ENCODE measurements around the gene C3orf85. TPM values are rescaled to one million over a fixed set of nuclear protein-coding genes. Genes with fewer than 3 reads are reported as not detected.
"Not testable (repeated sequence)": the region's sequence is repeated elsewhere in the genome, so short reads cannot be mapped to it uniquely, and the experiment has no call there.

C3orf85 gene, protein sequence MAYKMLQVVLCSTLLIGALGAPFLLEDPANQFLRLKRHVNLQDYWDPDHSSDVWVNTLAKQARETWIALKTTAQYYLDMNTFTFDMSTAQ
- total RNA-seq: 10 to 100 TPM; 14.3 to 31.9 TPM
- long read RNA-seq, partial matches to known transcripts: 1 of 5 reads
- long read RNA-seq, other reads (novel, unspliced or antisense): 0 of 5 reads

DNA sequence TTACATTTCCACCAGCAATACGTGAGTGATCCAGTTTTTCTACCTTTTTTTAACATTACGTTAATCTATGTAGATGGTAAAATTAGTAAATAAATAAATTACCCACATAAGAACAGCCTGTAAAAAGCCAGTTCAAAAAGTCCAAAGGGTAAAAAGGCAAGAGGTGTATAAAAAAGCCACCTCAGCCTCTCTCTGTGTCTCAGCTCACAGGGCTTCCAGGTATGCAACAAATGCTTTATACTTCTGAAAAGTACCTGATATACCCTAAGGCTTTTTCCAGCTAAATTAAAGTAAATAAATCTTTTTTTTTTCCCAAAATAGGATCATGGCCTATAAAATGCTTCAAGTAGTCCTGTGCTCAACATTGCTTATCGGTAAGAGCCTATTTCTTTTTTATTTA is at the start of gene C3orf85:
Gene C3orf85 (plus strand): TSS at position 197 of the 400 bp plus-strand sequence. CDS start 129 bp downstream, at position 326.
- peak; percentile 73 for ATAC-seq
- DNase-seq: no peak
- intact Hi-C loops (cut with DNase I, micrococcal nuclease): no loop called here

- ATAC-seq: no peak
- intact Hi-C loops (cut with DNase I, micrococcal nuclease): no loop called here
- no peak for DNase-seq
Measured at GRCh38 chr3:109089265-109089664, 47.3 kb upstream of the C3orf85 start.

- ATAC-seq (no peak), DNase-seq (no peak)
- intact Hi-C loops (cut with DNase I, micrococcal nuclease): no loop called here
Measured at GRCh38 chr3:109091846-109092245, 44.7 kb upstream of the C3orf85 start.

DNA sequence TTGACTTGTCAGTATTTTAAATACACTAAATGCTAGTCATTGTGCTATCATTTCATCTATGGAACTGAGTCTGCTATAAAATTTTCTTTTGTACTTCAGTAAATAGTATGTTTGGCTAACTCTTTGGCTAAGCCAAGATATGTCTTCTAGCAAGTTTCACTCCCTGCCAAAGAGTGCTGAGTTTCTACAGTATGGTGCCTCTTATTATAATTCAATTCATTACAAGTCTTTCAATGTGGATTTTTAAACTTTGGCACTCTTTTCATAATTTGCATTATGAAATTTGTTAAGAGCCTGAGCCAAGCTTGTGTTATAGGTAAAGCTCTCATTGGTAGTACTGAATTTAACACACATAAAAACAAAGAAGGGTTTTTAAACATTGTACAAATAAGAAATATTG is 43.0 kb upstream of the C3orf85 start:
- DNase-seq (no peak), ATAC-seq (no peak)
- intact Hi-C loops (cut with DNase I, micrococcal nuclease): no loop called here

DNA sequence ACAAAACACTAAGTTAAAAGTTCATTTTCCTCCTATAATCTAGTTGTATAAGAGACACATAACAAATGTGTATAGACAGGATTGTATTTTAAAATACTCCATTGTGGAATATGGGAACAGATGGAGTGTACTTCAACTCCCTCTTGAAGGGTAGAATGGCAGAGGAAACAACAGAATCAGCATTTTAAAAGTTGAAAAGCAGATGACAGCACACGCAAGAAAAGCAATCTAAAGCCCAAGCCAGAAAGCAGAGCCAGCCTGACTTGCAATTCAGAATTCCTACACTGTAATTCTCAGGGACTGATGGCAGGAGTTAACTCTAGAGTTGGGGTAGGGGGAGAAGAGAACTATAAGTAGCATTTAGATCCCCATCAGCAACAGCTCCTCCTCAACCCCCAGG is 41.4 kb upstream of the C3orf85 start:
- no peak for ATAC-seq
- intact Hi-C loops (cut with DNase I, micrococcal nuclease): no loop called here
- no peak for DNase-seq

- peak in 1 of 2 donors; percentile 28 for DNase-seq
- ATAC-seq: peak; percentile 83
- intact Hi-C loops (cut with DNase I, micrococcal nuclease): no loop called here
Measured at GRCh38 chr3:109098079-109098644, 38.4 kb upstream of the C3orf85 start.

- intact Hi-C loops (cut with DNase I, micrococcal nuclease): no loop called here
- DNase-seq (no peak), ATAC-seq (no peak)
Measured at GRCh38 chr3:109109574-109109973, 26.9 kb upstream of the C3orf85 start.

- ATAC-seq (peak; percentile 77), DNase-seq (no peak)
- intact Hi-C loops (cut with DNase I, micrococcal nuclease): no loop called here
Measured at GRCh38 chr3:109112946-109113760, 23.4 kb upstream of the C3orf85 start.

DNA sequence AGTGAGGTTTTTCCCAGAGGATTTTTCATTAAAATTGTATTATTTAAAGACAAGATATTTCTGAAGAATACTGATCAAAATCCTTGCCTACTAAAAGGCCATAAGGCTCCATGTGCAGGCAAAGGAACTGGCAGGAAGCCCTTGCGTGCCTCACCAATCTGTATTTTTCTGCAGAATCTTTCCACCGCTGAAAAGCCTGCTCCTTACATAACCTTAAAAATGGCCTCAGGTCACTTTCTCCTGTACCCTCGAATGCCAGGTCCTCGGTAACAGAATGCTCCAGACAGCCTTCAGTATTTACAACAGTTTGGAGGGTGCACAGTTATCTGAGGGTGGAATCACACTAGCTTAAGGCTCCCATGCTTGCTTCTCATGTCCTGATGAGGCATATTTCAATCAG is 21.8 kb upstream of the C3orf85 start:
- DNase-seq (no peak), ATAC-seq (no peak)
- intact Hi-C loops (cut with DNase I, micrococcal nuclease): no loop called here

DNA sequence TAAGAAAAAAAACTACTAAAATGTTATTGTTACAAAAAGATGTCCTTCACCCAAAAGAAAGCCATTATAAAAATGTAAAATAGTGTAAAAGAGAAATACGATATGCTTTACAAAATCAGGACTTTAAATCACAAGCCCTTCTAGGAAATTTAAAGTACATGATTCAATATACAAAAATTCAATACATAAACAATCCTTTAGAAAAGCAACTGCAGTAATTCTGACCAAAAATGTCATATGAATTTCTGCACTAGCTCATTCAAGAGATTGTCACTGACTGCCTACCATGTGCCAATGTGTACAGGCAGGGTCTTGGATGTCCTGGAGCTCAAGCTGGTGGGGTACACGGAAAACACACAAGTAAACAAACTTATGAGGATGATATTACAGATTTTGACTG is 21.1 kb upstream of the C3orf85 start:
- intact Hi-C loops (cut with DNase I, micrococcal nuclease): no loop called here
- ATAC-seq: no peak
- no peak for DNase-seq

DNA sequence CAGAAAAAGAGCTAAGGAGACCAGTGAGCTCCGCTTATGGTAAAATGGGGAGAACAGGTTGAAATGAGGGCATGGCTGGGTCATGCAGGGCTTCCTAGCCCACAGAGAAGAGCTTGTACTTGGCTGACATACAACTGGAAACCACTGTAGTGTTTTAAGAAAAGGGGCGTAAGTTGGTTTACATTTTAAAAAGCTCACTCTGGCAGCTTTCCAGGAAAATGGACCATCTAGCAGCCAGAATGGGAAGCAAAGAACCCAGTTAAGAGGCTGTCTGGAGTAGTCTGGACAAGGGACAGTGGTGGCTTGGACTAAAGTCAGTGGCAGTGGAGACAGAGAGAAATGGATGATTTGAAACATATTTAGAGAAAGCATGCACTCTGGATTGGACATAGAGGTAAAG is 20.5 kb upstream of the C3orf85 start:
- intact Hi-C loops (cut with DNase I, micrococcal nuclease): no loop called here
- DNase-seq: no peak
- ATAC-seq: no peak

DNA sequence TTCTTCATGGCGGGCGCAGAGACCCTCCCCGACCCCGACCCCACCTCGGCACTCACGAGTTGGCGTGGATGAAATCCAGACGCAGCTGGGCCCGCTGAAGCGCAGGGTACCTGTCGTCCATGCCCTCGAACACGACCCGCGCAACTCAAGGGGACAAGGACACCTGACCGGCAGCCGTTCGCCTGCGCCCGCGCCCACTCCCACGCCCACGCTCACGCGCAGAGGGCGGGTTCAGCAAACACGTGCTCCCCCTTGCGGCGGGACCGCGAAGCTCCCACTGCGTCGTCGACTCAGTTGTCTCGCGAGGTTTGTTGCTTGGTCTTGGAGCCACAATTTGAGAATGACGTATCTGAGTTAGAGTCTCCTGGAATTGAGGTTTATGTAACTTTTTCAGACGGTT is 18.6 kb upstream of the C3orf85 start, which contains the start of gene MORC1:
Gene MORC1 (minus strand): TSS at position 196 of the 400 bp plus-strand sequence. CDS start 75 bp downstream, at position 121.
- DNase-seq (no peak), ATAC-seq (no peak)
- intact Hi-C loops (cut with DNase I, micrococcal nuclease): no loop called here

DNA sequence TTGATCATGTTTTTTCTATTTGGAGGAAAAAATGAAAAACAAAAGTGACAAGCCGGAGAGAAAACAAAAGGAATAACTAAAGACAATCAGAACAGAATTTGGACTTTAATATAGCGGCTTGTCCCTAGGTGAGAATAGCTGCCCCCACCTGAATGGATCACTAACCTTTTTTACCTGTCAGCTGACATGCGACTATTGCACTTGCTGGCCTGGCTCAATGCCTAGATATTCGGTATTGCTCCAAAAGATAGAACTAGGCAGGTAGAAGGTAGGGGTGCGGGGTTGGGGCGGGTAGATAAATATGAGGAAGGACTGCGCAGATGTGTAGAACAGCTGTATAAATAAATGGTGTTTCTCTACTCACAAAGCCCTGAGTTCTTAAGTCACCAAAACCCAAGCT is 17.9 kb upstream of the C3orf85 start:
- ATAC-seq (peak; percentile 27), DNase-seq (no peak)
- intact Hi-C loops (cut with DNase I, micrococcal nuclease): no loop called here

GRCh38 chr3:109122690-109123089 is 13.8 kb upstream of the C3orf85 start:
- ATAC-seq: no peak

GRCh38 chr3:109125902-109126301 is 10.6 kb upstream of the C3orf85 start:
- intact Hi-C loops (cut with DNase I, micrococcal nuclease): no loop called here
- peak; percentile 100 for ATAC-seq
- no peak for DNase-seq

More at GRCh38 chr3:109122690-109123089, 13.8 kb upstream of the C3orf85 start:
- intact Hi-C loops (cut with DNase I, micrococcal nuclease): no loop called here
- no peak for DNase-seq

GRCh38 chr3:109127553-109127952 is 9.0 kb upstream of the C3orf85 start:
- ATAC-seq: no peak
- no peak for DNase-seq
- intact Hi-C loops (cut with DNase I, micrococcal nuclease): no loop called here

- intact Hi-C loops (cut with DNase I, micrococcal nuclease): no loop called here
- ATAC-seq (no peak), DNase-seq (no peak)
Measured at GRCh38 chr3:109131276-109131675, 5.2 kb upstream of the C3orf85 start.

GRCh38 chr3:109132801-109133473 is 3.6 kb upstream of the C3orf85 start:
- DNase-seq (peak; percentile 61 to 68), ATAC-seq (peak; percentile 95)
- intact Hi-C loops (cut with DNase I, micrococcal nuclease): no loop called here

DNA sequence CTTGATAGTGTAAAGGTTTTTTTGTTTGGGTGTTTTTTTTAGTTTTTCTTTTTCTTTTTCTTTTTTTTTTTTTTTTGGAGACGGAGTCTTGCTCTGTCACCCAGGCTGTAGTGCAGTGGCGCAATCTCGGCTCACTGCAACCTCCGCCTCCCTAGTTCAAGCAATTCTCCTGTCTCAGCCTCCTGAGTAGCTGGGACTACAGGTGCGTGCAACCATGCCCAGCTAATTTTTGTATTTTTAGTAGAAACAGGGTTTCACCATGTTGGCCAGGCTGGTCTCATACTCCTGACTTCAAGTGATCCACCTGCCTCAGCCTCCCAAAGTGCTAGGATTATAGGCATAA is 3.1 kb upstream of the C3orf85 start:
- DNase-seq; intact Hi-C loops (cut with DNase I, micrococcal nuclease): not testable (repeated sequence)
- ATAC-seq: peak; percentile 45

DNA sequence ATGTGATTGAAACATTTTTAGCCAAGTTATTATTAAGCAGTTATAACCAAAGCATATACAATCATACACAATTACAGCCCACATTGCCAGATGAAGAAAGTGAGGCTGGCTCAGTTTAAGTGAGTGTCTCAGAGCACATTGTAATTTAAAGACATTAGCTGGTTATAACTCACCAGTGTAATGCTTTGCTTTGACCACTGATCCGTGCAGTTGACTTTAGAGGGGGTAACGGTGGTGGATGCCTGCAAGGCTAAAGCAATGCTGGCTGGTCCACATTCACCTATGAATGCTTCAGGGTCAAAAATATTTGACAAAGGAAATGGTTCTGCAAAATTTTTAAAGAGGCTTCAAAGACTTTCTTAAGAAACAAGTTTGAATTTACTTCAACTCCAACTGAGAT is 1.2 kb downstream of the C3orf85 start:
- intact Hi-C loops (cut with DNase I, micrococcal nuclease): no loop called here
- DNase-seq: no peak
- ATAC-seq: no peak
